ENCODE measurements around the gene C1orf198. TPM values are rescaled to one million over a fixed set of nuclear protein-coding genes. Genes with fewer than 3 reads are reported as not detected.
A peak's percentile ranks its signal among the peaks of the same experiment; 100 is the strongest.

Gene C1orf198
- total RNA-seq, 1 donor from 2014 or later, result 48.5 TPM

DNA sequence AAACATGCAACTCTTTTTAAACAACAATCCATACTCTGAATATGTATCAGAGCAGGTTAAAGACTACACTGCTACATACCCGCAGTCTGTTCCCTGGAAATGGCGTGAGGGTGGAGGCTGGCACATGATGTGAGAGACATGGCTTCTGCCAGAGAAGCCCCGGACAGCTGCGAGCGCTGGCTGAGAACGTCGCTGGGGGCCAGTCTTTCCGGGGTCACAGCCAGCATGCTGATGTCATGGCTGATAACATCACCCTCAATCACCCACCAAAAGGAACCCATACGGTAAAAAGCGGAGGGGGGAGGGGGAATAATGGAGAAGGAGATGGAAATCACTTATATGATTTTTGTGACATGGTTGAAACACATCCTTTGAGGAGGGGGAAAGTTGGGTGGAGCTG lies 29.1 kb downstream of the C1orf198 start:
- Histone ChIP-seq H3K27me3 (no peaks in the 10 kb centered on the region), H3F3A (ENCODE audit: low read depth) (peaks cover 8% of the 10 kb centered on the region), H3K27ac (no peak overlapping the region), H3K9me3 (ENCODE audit: low read depth) (no peaks in the 10 kb centered on the region), H2AFZ (replicated peaks) (no peak overlapping the region), H3K4me3 (no peak overlapping the region), H3K4me1 (peaks cover 13% of the 10 kb centered on the region), H4K20me1 (ENCODE audit: low read depth) (peaks cover 3% of the 10 kb centered on the region), H3K9ac (no peak overlapping the region), H3K79me2 (ENCODE audit: low read depth) (no peaks in the 10 kb centered on the region), H3K4me2 (no peak overlapping the region), H3K36me3 (no peaks in the 10 kb centered on the region)
- no peak overlapping the region for H3K4me3 Mint-ChIP-seq
- TF ChIP-seq CTCF (IDR thresholded peaks at IDR 0.05) (no peak), EZH2phosphoT487 (IDR thresholded peaks at IDR 0.05) (no peak), EZH2 (IDR thresholded peaks at IDR 0.05) (no peak)
- H3K9me3 Mint-ChIP-seq, result no peaks in the 10 kb centered on the region
- no peak overlapping the region for H3K27ac Mint-ChIP-seq
- H3K4me1 Mint-ChIP-seq, result peaks cover 5% of the 10 kb centered on the region
- DNase-seq (ENCODE audit: low spot score), result no peak
- peaks cover under 1% of the 10 kb centered on the region for H3K27me3 Mint-ChIP-seq (ENCODE audit: insufficient read depth, low read depth)
- H3K36me3 Mint-ChIP-seq, result peaks cover 48% of the 10 kb centered on the region

DNA sequence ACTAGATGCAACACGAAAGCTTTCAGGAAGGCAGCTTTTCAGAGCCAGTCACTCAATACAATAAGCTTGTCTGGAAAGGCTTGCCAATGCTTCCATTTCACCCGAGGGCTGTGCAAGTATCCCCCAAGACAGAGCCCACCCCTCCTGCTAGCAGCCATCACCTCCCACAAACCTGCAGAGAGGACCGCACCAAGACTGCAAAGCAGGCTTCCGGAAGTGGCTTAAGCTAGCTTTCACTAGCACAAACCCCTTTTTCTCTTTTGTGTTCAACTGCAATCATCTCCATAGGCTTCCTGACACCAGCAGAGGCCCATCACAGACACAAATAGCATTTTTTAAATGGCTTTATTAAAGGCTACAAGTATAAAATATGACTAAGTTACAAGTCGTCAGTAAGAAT lies 31.5 kb downstream of the C1orf198 start:
- Histone ChIP-seq H3K79me2 (ENCODE audit: low read depth) (no peaks in the 10 kb centered on the region), H3K9ac (no peak overlapping the region), H3K4me3 (no peak overlapping the region), H3K27me3 (no peaks in the 10 kb centered on the region), H2AFZ (replicated peaks) (no peak overlapping the region), H3K27ac (peak overlapping the region; percentile 80), H3K4me1 (peaks cover 13% of the 10 kb centered on the region), H3K4me2 (peak overlapping the region; percentile 52), H3K9me3 (ENCODE audit: low read depth) (no peaks in the 10 kb centered on the region), H4K20me1 (ENCODE audit: low read depth) (peaks cover 3% of the 10 kb centered on the region), H3K36me3 (no peaks in the 10 kb centered on the region), H3F3A (ENCODE audit: low read depth) (peaks cover 8% of the 10 kb centered on the region)
- peaks cover 37% of the 10 kb centered on the region for H3K36me3 Mint-ChIP-seq
- H3K27ac Mint-ChIP-seq, result no peak overlapping the region
- peaks cover 5% of the 10 kb centered on the region for H3K4me1 Mint-ChIP-seq
- no peaks in the 10 kb centered on the region for H3K27me3 Mint-ChIP-seq (ENCODE audit: insufficient read depth, low read depth)
- DNase-seq (ENCODE audit: low spot score), result peak; percentile 54
- H3K9me3 Mint-ChIP-seq, result peaks cover 4% of the 10 kb centered on the region
- H3K4me3 Mint-ChIP-seq, result no peak overlapping the region
- no peak for TF ChIP-seq EZH2 (IDR thresholded peaks at IDR 0.05)

DNA sequence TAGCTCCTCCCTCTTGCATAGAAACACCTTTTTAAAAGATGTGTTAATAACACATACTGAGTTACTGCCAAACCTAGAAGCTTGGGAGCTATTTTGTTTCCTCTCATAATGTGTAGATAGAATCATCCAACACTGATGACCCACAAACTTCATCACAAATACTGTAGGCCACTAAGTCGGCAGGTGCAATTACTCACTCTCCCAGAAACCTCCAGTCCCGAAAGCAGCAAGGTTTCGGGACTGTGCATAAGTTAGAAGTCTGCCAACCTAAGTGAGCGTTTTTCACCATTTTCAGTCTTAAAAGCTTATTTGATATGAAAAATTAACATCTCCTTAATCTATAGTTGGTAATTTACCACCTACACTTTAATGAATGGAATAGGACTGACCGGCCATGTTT lies 32.0 kb downstream of the C1orf198 start:
- no peak overlapping the region for H3K4me3 Mint-ChIP-seq
- peaks cover 34% of the 10 kb centered on the region for H3K36me3 Mint-ChIP-seq
- TF ChIP-seq CTCF (IDR thresholded peaks at IDR 0.05), result no peak
- TF ChIP-seq EZH2phosphoT487 (IDR thresholded peaks at IDR 0.05), result no peak
- no peak for TF ChIP-seq EZH2 (IDR thresholded peaks at IDR 0.05)

GRCh38 chr1:230834292-230834691 lies 34.0 kb downstream of the C1orf198 start:
- no peak overlapping the region for H3K27ac ChIP-seq
- H3K9me3 ChIP-seq (ENCODE audit: low read depth), result no peaks in the 10 kb centered on the region
- no peak overlapping the region for H3K9ac ChIP-seq
- H3K4me1 ChIP-seq, result peaks cover 13% of the 10 kb centered on the region
- Mint-ChIP-seq H3K4me1 (peaks cover 5% of the 10 kb centered on the region), H3K27ac (no peak overlapping the region), H3K4me3 (no peak overlapping the region), H3K9me3 (peaks cover 11% of the 10 kb centered on the region), H3K36me3 (peaks cover 20% of the 10 kb centered on the region), H3K27me3 (ENCODE audit: insufficient read depth, low read depth) (no peaks in the 10 kb centered on the region)
- DNase-seq (ENCODE audit: low spot score), result no peak
- no peak overlapping the region for H3K4me2 ChIP-seq
- no peaks in the 10 kb centered on the region for H3K79me2 ChIP-seq (ENCODE audit: low read depth)
- H4K20me1 ChIP-seq (ENCODE audit: low read depth), result peaks cover 3% of the 10 kb centered on the region
- H3F3A ChIP-seq (ENCODE audit: low read depth), result peaks cover 8% of the 10 kb centered on the region
- TF ChIP-seq CTCF (IDR thresholded peaks at IDR 0.05) (no peak), EZH2phosphoT487 (IDR thresholded peaks at IDR 0.05) (no peak), EZH2 (IDR thresholded peaks at IDR 0.05) (no peak)
- H2AFZ ChIP-seq (replicated peaks), result no peak overlapping the region
- H3K27me3 ChIP-seq, result no peaks in the 10 kb centered on the region
- H3K4me3 ChIP-seq, result no peak overlapping the region
- H3K36me3 ChIP-seq, result no peaks in the 10 kb centered on the region

More for the DNA sequence above, 32.0 kb downstream of the C1orf198 start:
- Mint-ChIP-seq H3K4me1 (peaks cover 5% of the 10 kb centered on the region), H3K27me3 (ENCODE audit: insufficient read depth, low read depth) (no peaks in the 10 kb centered on the region), H3K9me3 (peaks cover 8% of the 10 kb centered on the region), H3K27ac (no peak overlapping the region)
- Histone ChIP-seq H3K27me3 (no peaks in the 10 kb centered on the region), H2AFZ (replicated peaks) (no peak overlapping the region), H3K9ac (no peak overlapping the region), H3K36me3 (no peaks in the 10 kb centered on the region), H3K9me3 (ENCODE audit: low read depth) (no peaks in the 10 kb centered on the region), H3F3A (ENCODE audit: low read depth) (peaks cover 8% of the 10 kb centered on the region), H3K4me2 (peak overlapping the region; percentile 52), H4K20me1 (ENCODE audit: low read depth) (peaks cover 3% of the 10 kb centered on the region), H3K79me2 (ENCODE audit: low read depth) (no peaks in the 10 kb centered on the region), H3K27ac (peak overlapping the region; percentile 80), H3K4me1 (peaks cover 13% of the 10 kb centered on the region), H3K4me3 (no peak overlapping the region)
- DNase-seq (ENCODE audit: low spot score), result no peak

All from neural progenitor cell (in vitro differentiated cells).